ENCODE results near the gene CHKB. TPM values are rescaled to one million over a fixed set of nuclear protein-coding genes. Genes with fewer than 3 reads are reported as not detected.
A peak's percentile ranks its signal among the peaks of the same experiment; 100 is the strongest.

The CHKB gene
- total and polyA plus RNA-seq, 10 of the 15 experiments (the other 5 are each of a cell fraction or from before 2014, with no cell fraction given) = 10.0 to 93.9 (median 57.0) TPM

DNA sequence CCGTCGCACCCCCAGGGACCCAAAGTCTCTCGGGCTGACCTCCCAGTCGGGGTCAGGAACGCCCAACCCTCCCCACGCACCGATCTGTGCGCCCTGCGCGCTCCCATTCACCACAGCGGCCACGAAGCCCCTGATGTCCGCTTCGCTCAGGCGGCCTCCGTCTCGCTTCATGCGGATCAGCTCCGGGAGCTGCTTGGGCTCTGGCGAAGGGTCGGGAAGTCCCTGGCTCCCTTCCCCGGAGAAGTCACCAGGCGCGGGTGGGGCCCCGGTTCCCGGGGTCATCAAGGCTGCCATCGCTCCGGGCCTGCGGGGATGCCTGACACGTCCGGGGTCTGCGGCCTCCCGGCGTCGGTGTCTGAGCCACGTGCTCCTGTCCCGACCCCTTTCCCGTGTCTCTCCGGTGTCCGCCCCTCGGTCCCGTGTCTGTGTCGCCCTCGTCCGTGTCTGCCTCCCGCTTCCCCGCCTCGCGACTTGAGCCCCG, 53.2 kb downstream of the CHKB start:
- Histone ChIP-seq H4K20me1 (ENCODE audit: control insufficient read depth, insufficient read depth) (no peaks in the 10 kb centered on the region), H3K27me3 (replicated peaks in 1 of 2; ENCODE audit: control insufficient read depth in 2 of 2, insufficient read depth in 2 of 2, low read length in 1 of 2) (no peaks in the 10 kb centered on the region), H3K36me3 (ENCODE audit: control insufficient read depth in 2 of 2, insufficient read depth in 2 of 2, low read length in 1 of 2) (no peaks in the 10 kb centered on the region; a peak in 3 of 4 replicates), H3K4me1 (ENCODE audit: control insufficient read depth, insufficient read depth, low read length) (peaks cover 30% of the 10 kb centered on the region), H3K4me3 (peak overlapping the region; percentile 78), H3K79me2 (ENCODE audit: control insufficient read depth, insufficient read depth, low read length) (peaks cover 70% of the 10 kb centered on the region), H3K4me2 (ENCODE audit: control insufficient read depth, insufficient read depth) (peak overlapping the region; percentile 71), H2AFZ (ENCODE audit: control insufficient read depth, low read depth, low read length) (no peak overlapping the region), H3K9me3 (replicated peaks; ENCODE audit: control insufficient read depth, insufficient read depth, low read length) (no peaks in the 10 kb centered on the region), H3K9ac (ENCODE audit: control insufficient read depth, insufficient read depth, low read length) (peak overlapping the region; percentile 100), H3K27ac (ENCODE audit: control insufficient read depth, insufficient read depth) (peak overlapping the region; percentile 100)
- WGBS (ENCODE audit: insufficient coverage, insufficient replicate concordance, low lambda C conversion rate, missing lambda C conversion rate) = 5% methylated on average over 50 of the region's 50 CpGs
- no peak for FAIRE-seq
- in situ Hi-C loops (cut with MboI) (loop anchor here (5.0 kb wide), 1 partner anchor 93 kb away; no protein-coding TSS in a partner anchor), intact Hi-C loops (cut with micrococcal nuclease; ENCODE audit: unreplicated experiment) (loop anchor here (5.0 kb wide), 2 partner anchors 33 to 53 kb away; partner anchors contain the start of genes CHKB and SYCE3)
- ChIA-PET CTCF (interaction anchor here (1.1 to 2.4 kb wide), 3 partner anchors 11 to 91 kb away, joined by 3 to 12 read pairs (median 6); no protein-coding TSS in a partner anchor), SMC1A (ENCODE audit: uncharacterized antibody, unreplicated experiment) (interaction anchor here (1.1 to 5.8 kb wide), 3 partner anchors 11 to 91 kb away, joined by 5 to 58 read pairs (median 10); partner anchors contain the start of gene SYCE3), RAD21 (ENCODE audit: unreplicated experiment) (interaction anchor here (0.7 to 6.3 kb wide), 4 partner anchors 11 to 92 kb away, joined by 3 to 106 read pairs (median 10); partner anchors contain the start of genes LMF2 and NCAPH2), POLR2A (interaction anchor here (0.7 to 6.5 kb wide), 9 partner anchors 9 to 91 kb away, joined by 3 to 232 read pairs (median 5); partner anchors contain the start of genes KLHDC7B, LMF2, NCAPH2 and SYCE3)
- BruUV-seq (replicated peaks) = TSS peak; percentile 58
- DNase-seq (ENCODE audit: low read depth, low spot score) = no peak
- ATAC-seq = no peak
- TF ChIP-seq POLR2AphosphoS2 (IDR thresholded peaks at IDR 0.05; ENCODE audit: low read depth, low read length) = peak; percentile 76
- TF ChIP-seq, protein P1, sequence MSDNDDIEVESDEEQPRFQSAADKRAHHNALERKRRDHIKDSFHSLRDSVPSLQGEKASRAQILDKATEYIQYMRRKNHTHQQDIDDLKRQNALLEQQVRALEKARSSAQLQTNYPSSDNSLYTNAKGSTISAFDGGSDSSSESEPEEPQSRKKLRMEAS (IDR thresholded peaks at IDR 0.05; ENCODE audit: low read depth, low read length) = no peak
- TF ChIP-seq POU2F2 (IDR thresholded peaks at IDR 0.05; ENCODE audit: borderline replicate concordance, low read depth, low read length) = 0 out of 3 replicates have a peak, but pooled peaks have one; percentile 5
- no peak for TF ChIP-seq SMAD5 (IDR thresholded peaks at IDR 0.05; ENCODE audit: low read depth)
- TF ChIP-seq HDAC2 (IDR thresholded peaks at IDR 0.05) = no peak
- TF ChIP-seq MXI1 (IDR thresholded peaks at IDR 0.05; ENCODE audit: low read depth, low read length) = no peak
- 0 out of 2 replicates have a peak, but pooled peaks have one; percentile 23 for TF ChIP-seq ZBTB40 (IDR thresholded peaks at IDR 0.05; ENCODE audit: borderline replicate concordance)
- peak; percentile 7; the same call in 1 of the 2 replicates for TF ChIP-seq POLR2AphosphoS5 (IDR thresholded peaks at IDR 0.05; ENCODE audit: low read length)
- TF ChIP-seq TCF7 (IDR thresholded peaks at IDR 0.05; ENCODE audit: borderline replicate concordance) = no peak
- TF ChIP-seq JUNB (IDR thresholded peaks at IDR 0.05) = no peak
- TF ChIP-seq NR2C1 (IDR thresholded peaks at IDR 0.05) = no peak
- TF ChIP-seq CREB1 (IDR thresholded peaks at IDR 0.05; ENCODE audit: low read depth) = no peak
- 0 out of 2 replicates have a peak, but pooled peaks have one; percentile 6 for TF ChIP-seq RCOR1 (conservative IDR thresholded peaks at IDR 0.05; ENCODE audit: low read depth, low read length)
- no peak for TF ChIP-seq ZNF592 (IDR thresholded peaks at IDR 0.05)
- TF ChIP-seq NBN (IDR thresholded peaks at IDR 0.05) = 0 out of 2 replicates have a peak, but pooled peaks have one; percentile 28

All from GM12878 (cell line).